Naive thymus-derived CD8-positive, alpha-beta T cell (primary cell): ENCODE results near the gene CCDC152. TPM values are rescaled to one million over a fixed set of nuclear protein-coding genes. Genes with fewer than 3 reads are reported as not detected.

Experiments
- ATAC-seq, 2 donors: fragments of 150-1000 bp; cut with Tn5 transposase in 1 of 2; sonication (Bioruptor Pico), chemical (Tn5 transposase) in 1 of 2; 1 replicate in 1 of 2; 2 replicates in 1 of 2; pipeline ENCODE4 v1.10.0; 2021; ENCODE audit warnings: mild to moderate bottlenecking in 2 of 2, moderate library complexity in 2 of 2
- POLR2A ChIA-PET: fragments of 350-600 bp; sonication (Branson Sonifier 250); formaldehyde crosslinking; loops from one replicate; lab custom pipeline; 2021; ENCODE audit warnings: antibody characterized with exemption; lab: Charles Lee
- DNase-seq, 10 donors: peaks; one replicate each; pipeline versions ENCODE4 v3.0.0 to v3.0.0-alpha.2; 2020 to 2022
- H3K27ac Mint-ChIP-seq, 10 donors: one replicate each; pipeline ENCODE4 v1.8.0; 2020 to 2022; ENCODE audit warnings: mild to moderate bottlenecking in 10 of 10, mixed read lengths in 10 of 10, moderate library complexity in 4 of 10, inconsistent platforms in 1 of 10
- H3K27me3 Mint-ChIP-seq, 5 donors: one replicate each; pipeline ENCODE4 v1.8.0; 2021 to 2022; ENCODE audit warnings: mixed read lengths in 5 of 5
- H3K36me3 Mint-ChIP-seq, 3 donors: one replicate each; pipeline ENCODE4 v1.8.0; 2020 to 2022; ENCODE audit warnings: mixed read lengths in 3 of 3, mild to moderate bottlenecking in 2 of 3, inconsistent platforms in 1 of 3
- H3K4me1 Mint-ChIP-seq, 4 donors: one replicate each; pipeline ENCODE4 v1.8.0; 2021 to 2022; ENCODE audit warnings: mixed read lengths in 4 of 4
- H3K4me3 Mint-ChIP-seq, 10 donors: one replicate each; pipeline ENCODE4 v1.8.0; 2020 to 2022; ENCODE audit warnings: mild to moderate bottlenecking in 10 of 10, mixed read lengths in 10 of 10, moderate library complexity in 6 of 10, inconsistent platforms in 1 of 10
- H3K9me3 Mint-ChIP-seq, 9 donors: one replicate each; pipeline ENCODE4 v1.8.0; 2020 to 2022; ENCODE audit warnings: mixed read lengths in 9 of 9, mild to moderate bottlenecking in 3 of 9, inconsistent platforms in 1 of 9, moderate library complexity in 1 of 9
- polyA plus RNA-seq, 3 donors: library from polyadenylated mRNA; unstranded; fragments of 300-500 nt; fragmentation: Illumina TruSeq; gene quantifications; one replicate each; pipeline ENCODE4 v1.2.3, GENCODE V29; 2021
- total RNA-seq, 8 experiments: library from RNA in 2 of 8; stranded (reverse) in 2 of 8; gene quantifications; one replicate each; pipeline ENCODE4 v1.2.3 and lab custom pipeline; 2021 to 2026

Gene CCDC152
- total and polyA plus RNA-seq, 5 experiments from 2014 or later, result 3.1 to 9.6 (median 4.0) TPM

GRCh38 chr5:42751044-42751443 is 5.6 kb upstream of the CCDC152 start:
- Mint-ChIP-seq H3K27me3 (no peaks in the 10 kb centered on the region), H3K4me3 (no peak overlapping the region), H3K36me3 (no peaks in the 10 kb centered on the region), H3K27ac (no peak overlapping the region), H3K9me3 (no peaks in the 10 kb centered on the region), H3K4me1 (peaks cover 1 to 7% (median 5%) of the 10 kb centered on the region in 4 donors)
- DNase-seq, result no peak
- POLR2A ChIA-PET, result no interaction called here
- no peak for ATAC-seq

- DNase-seq, result no peak
- H3K27ac Mint-ChIP-seq, result no peak overlapping the region
- POLR2A ChIA-PET, result no interaction called here
Observed at GRCh38 chr5:42753099-42753498, 3.5 kb upstream of the CCDC152 start.

GRCh38 chr5:42759456-42759855 is 2.8 kb downstream of the CCDC152 start:
- POLR2A ChIA-PET, result no interaction called here

More at GRCh38 chr5:42753099-42753498, 3.5 kb upstream of the CCDC152 start:
- ATAC-seq, result no peak
- Mint-ChIP-seq H3K4me3 (no peak overlapping the region), H3K4me1 (peaks cover 7 to 18% (median 14%) of the 10 kb centered on the region in 4 donors), H3K27me3 (peaks cover 0 to 16% (median 2%) of the 10 kb centered on the region in 5 donors), H3K9me3 (no peaks in the 10 kb centered on the region), H3K36me3 (no peaks in the 10 kb centered on the region)

GRCh38 chr5:42760426-42760825 is 3.8 kb downstream of the CCDC152 start:
- H3K36me3 Mint-ChIP-seq, result peaks cover 1 to 28% (median 4%) of the 10 kb centered on the region in 3 donors
- POLR2A ChIA-PET, result no interaction called here
- H3K27me3 Mint-ChIP-seq, result peaks cover 1 to 30% (median 3%) of the 10 kb centered on the region in 5 donors
- H3K4me1 Mint-ChIP-seq, result peaks cover 6 to 16% (median 11%) of the 10 kb centered on the region in 4 donors
- no peak overlapping the region for H3K27ac Mint-ChIP-seq
- ATAC-seq (no peak), DNase-seq (no peak)
- no peak overlapping the region for H3K4me3 Mint-ChIP-seq
- no peaks in the 10 kb centered on the region for H3K9me3 Mint-ChIP-seq

More at GRCh38 chr5:42759456-42759855, 2.8 kb downstream of the CCDC152 start:
- Mint-ChIP-seq H3K27ac (no peak overlapping the region), H3K36me3 (peaks cover 1 to 25% (median 4%) of the 10 kb centered on the region in 3 donors), H3K4me1 (peaks cover 6 to 16% (median 11%) of the 10 kb centered on the region in 4 donors), H3K4me3 (no peak overlapping the region), H3K9me3 (no peaks in the 10 kb centered on the region), H3K27me3 (peaks cover 1 to 30% (median 3%) of the 10 kb centered on the region in 5 donors)
- DNase-seq, result no peak
- ATAC-seq, result no peak

- Mint-ChIP-seq H3K36me3 (peaks cover 1 to 32% (median 4%) of the 10 kb centered on the region in 3 donors), H3K9me3 (no peaks in the 10 kb centered on the region), H3K4me1 (peaks cover 6 to 14% (median 10%) of the 10 kb centered on the region in 4 donors), H3K27ac (no peak overlapping the region), H3K4me3 (no peak overlapping the region), H3K27me3 (peaks cover 1 to 25% (median 3%) of the 10 kb centered on the region in 5 donors)
- DNase-seq (no peak), ATAC-seq (no peak)
- POLR2A ChIA-PET, result no interaction called here
Observed at GRCh38 chr5:42761791-42762190, 5.2 kb downstream of the CCDC152 start.

- peaks cover 0 to 23% (median 7%) of the 10 kb centered on the region in 5 donors for H3K27me3 Mint-ChIP-seq
- POLR2A ChIA-PET, result no interaction called here
- DNase-seq (peak in 3 of 10 donors; percentile 20 to 28 (median 22)), ATAC-seq (no peak)
- no peak overlapping the region for H3K4me3 Mint-ChIP-seq
- peaks cover 0 to 4% (median under 1%) of the 10 kb centered on the region in 4 donors for H3K4me1 Mint-ChIP-seq
- no peaks in the 10 kb centered on the region for H3K9me3 Mint-ChIP-seq
- H3K27ac Mint-ChIP-seq, result no peak overlapping the region
- H3K36me3 Mint-ChIP-seq, result peaks cover 0 to 40% (median 10%) of the 10 kb centered on the region in 3 donors
Observed at GRCh38 chr5:42767491-42768105, 11.0 kb downstream of the CCDC152 start.

- no peak overlapping the region for H3K4me3 Mint-ChIP-seq
- ATAC-seq (no peak), DNase-seq (no peak)
- H3K9me3 Mint-ChIP-seq, result no peaks in the 10 kb centered on the region
- peaks cover 0 to 4% (median under 1%) of the 10 kb centered on the region in 4 donors for H3K4me1 Mint-ChIP-seq
- H3K27ac Mint-ChIP-seq, result no peak overlapping the region
- H3K27me3 Mint-ChIP-seq, result peaks cover 1 to 23% (median 9%) of the 10 kb centered on the region in 5 donors
- POLR2A ChIA-PET, result no interaction called here
- H3K36me3 Mint-ChIP-seq, result peaks cover 0 to 40% (median 10%) of the 10 kb centered on the region in 3 donors
Observed at GRCh38 chr5:42768106-42768504, 11.5 kb downstream of the CCDC152 start.

- POLR2A ChIA-PET, result no interaction called here
- H3K36me3 Mint-ChIP-seq, result peaks cover 0 to 31% (median 10%) of the 10 kb centered on the region in 3 donors
- DNase-seq, result no peak
- H3K9me3 Mint-ChIP-seq, result no peaks in the 10 kb centered on the region
- H3K27me3 Mint-ChIP-seq, result peaks cover 1 to 23% (median 9%) of the 10 kb centered on the region in 5 donors
- no peak for ATAC-seq
- no peak overlapping the region for H3K4me3 Mint-ChIP-seq
- H3K27ac Mint-ChIP-seq, result no peak overlapping the region
- H3K4me1 Mint-ChIP-seq, result peaks cover 0 to 4% (median under 1%) of the 10 kb centered on the region in 4 donors
Observed at GRCh38 chr5:42770003-42770402, 13.4 kb downstream of the CCDC152 start.

- DNase-seq (no peak), ATAC-seq (no peak)
- POLR2A ChIA-PET, result no interaction called here
- Mint-ChIP-seq H3K9me3 (no peaks in the 10 kb centered on the region), H3K27ac (no peak overlapping the region), H3K36me3 (peaks cover 0 to 28% (median 10%) of the 10 kb centered on the region in 3 donors), H3K4me1 (peaks cover 0 to 4% (median 1%) of the 10 kb centered on the region in 4 donors), H3K4me3 (no peak overlapping the region), H3K27me3 (peaks cover 1 to 22% (median 9%) of the 10 kb centered on the region in 5 donors)
Observed at GRCh38 chr5:42772265-42772993, 15.8 kb downstream of the CCDC152 start.

- H3K4me1 Mint-ChIP-seq, result peaks cover 0 to 7% (median 0%) of the 10 kb centered on the region in 4 donors
- H3K27ac Mint-ChIP-seq, result no peak overlapping the region
- no peak overlapping the region for H3K4me3 Mint-ChIP-seq
- peaks cover 0 to 17% (median 6%) of the 10 kb centered on the region in 3 donors for H3K36me3 Mint-ChIP-seq
- peaks cover 0 to 2% (median 0%) of the 10 kb centered on the region in 9 donors for H3K9me3 Mint-ChIP-seq
- POLR2A ChIA-PET, result no interaction called here
- no peak for DNase-seq
- no peak for ATAC-seq
- H3K27me3 Mint-ChIP-seq, result peaks cover 0 to 3% (median 0%) of the 10 kb centered on the region in 5 donors
Observed at GRCh38 chr5:42779083-42779482, 22.5 kb downstream of the CCDC152 start.

GRCh38 chr5:42781584-42781983 is 25.0 kb downstream of the CCDC152 start:
- Mint-ChIP-seq H3K4me3 (no peak overlapping the region), H3K27ac (no peak overlapping the region), H3K9me3 (peaks cover 7 to 23% (median 20%) of the 10 kb centered on the region in 9 donors), H3K27me3 (peaks cover 0 to 3% (median 0%) of the 10 kb centered on the region in 5 donors), H3K36me3 (peaks cover 16 to 30% (median 30%) of the 10 kb centered on the region in 3 donors), H3K4me1 (peaks cover 0 to 6% (median 0%) of the 10 kb centered on the region in 4 donors)
- ATAC-seq, result no peak
- POLR2A ChIA-PET, result no interaction called here
- no peak for DNase-seq

- H3K4me1 Mint-ChIP-seq, result peaks cover 0 to 2% (median 0%) of the 10 kb centered on the region in 4 donors
- POLR2A ChIA-PET, result no interaction called here
- ATAC-seq (no peak), DNase-seq (no peak)
- no peak overlapping the region for H3K4me3 Mint-ChIP-seq
- H3K36me3 Mint-ChIP-seq, result peaks cover 35 to 44% (median 42%) of the 10 kb centered on the region in 3 donors
- H3K9me3 Mint-ChIP-seq, result peaks cover 14 to 49% (median 37%) of the 10 kb centered on the region in 9 donors
- no peak overlapping the region for H3K27ac Mint-ChIP-seq
- H3K27me3 Mint-ChIP-seq, result peaks cover 0 to 3% (median 0%) of the 10 kb centered on the region in 5 donors
Observed at GRCh38 chr5:42784132-42784531, 27.5 kb downstream of the CCDC152 start.

GRCh38 chr5:42785756-42786155 is 29.1 kb downstream of the CCDC152 start:
- ATAC-seq, result no peak
- peaks cover 15 to 62% (median 44%) of the 10 kb centered on the region in 9 donors for H3K9me3 Mint-ChIP-seq
- DNase-seq, result no peak
- no peak overlapping the region for H3K4me3 Mint-ChIP-seq
- POLR2A ChIA-PET, result no interaction called here
- no peak overlapping the region for H3K27ac Mint-ChIP-seq
- peaks cover 42 to 44% (median 43%) of the 10 kb centered on the region in 3 donors for H3K36me3 Mint-ChIP-seq
- peaks cover 0 to 2% (median 0%) of the 10 kb centered on the region in 4 donors for H3K4me1 Mint-ChIP-seq
- peaks cover 0 to 3% (median 0%) of the 10 kb centered on the region in 5 donors for H3K27me3 Mint-ChIP-seq
